K562 treated with DMSO at 1 percent for 48 hours (cell line): Measurements from ENCODE around the gene CREBRF. TPM values are rescaled to one million over a fixed set of nuclear protein-coding genes. Genes with fewer than 3 reads are reported as not detected.

Experiments
- total RNA-seq: library from RNA; unstranded; fragments of 300-600 nt; gene quantifications from 2 replicates; pipeline ENCODE4 v1.2.3, GENCODE V29; 2022; ENCODE audit warnings: low replicate concordance; ENCODE audit errors: extremely low read depth

The CREBRF gene
- total RNA-seq: not detected in 2 replicates

GRCh38 chr5:173055983-173056782 is at the start of gene CREBRF:
Gene CREBRF (plus strand): TSS chr5:173056352. CDS start chr5:173080776, 24,424 bp downstream.

GRCh38 chr5:173144200-173145176 is 88.3 kb downstream of the CREBRF start, which contains the start of gene BNIP1:
Gene BNIP1 (plus strand): TSS chr5:173144531. CDS start chr5:173144546, 15 bp downstream.

Other genes with a start within 250 kb of the CREBRF start
- not detected in 2 replicates for gene ERGIC1, start 222.1 kb upstream of the CREBRF start, total RNA-seq
- not detected in 2 replicates for gene RPL26L1, start 96.9 kb upstream of the CREBRF start, total RNA-seq
- not detected in 2 replicates for gene ATP6V0E1, start 72.6 kb upstream of the CREBRF start, total RNA-seq
- gene BNIP1, start 88.2 kb downstream of the CREBRF start, total RNA-seq: not detected in 2 replicates
- not detected in 2 replicates for gene NKX2-5, start 178.9 kb downstream of the CREBRF start, total RNA-seq